DLD1 (cell line): Measurements from ENCODE around the gene FUT8.

Experiments used
- in situ Hi-C: cut with HindIII; loops from 2 replicates; pipeline ENCODE4 v1.10.0; 2017; ENCODE audit warnings: low sequenced_read_pairs

Gene FUT8

DNA sequence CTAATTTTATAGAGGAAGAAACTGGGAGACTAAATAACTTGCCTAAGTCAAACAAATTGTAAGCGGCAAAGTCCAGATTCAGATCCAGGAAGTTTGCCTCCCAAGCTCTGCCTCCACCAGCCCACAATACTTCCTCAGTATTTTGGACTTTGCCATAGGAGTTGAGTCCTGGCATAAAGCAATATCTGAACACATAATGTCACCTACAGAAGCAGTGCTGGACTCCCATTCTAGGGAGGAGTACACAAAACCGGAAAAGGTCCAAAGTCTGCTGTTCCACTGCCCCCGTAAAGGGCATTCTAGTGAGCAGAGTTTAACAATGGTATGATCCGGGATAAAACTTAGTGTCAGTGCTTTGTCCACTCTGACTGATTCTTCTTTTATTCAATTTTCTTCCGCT, 340.5 kb downstream of the FUT8 start:
- in situ Hi-C loops, result no loop called here

DNA sequence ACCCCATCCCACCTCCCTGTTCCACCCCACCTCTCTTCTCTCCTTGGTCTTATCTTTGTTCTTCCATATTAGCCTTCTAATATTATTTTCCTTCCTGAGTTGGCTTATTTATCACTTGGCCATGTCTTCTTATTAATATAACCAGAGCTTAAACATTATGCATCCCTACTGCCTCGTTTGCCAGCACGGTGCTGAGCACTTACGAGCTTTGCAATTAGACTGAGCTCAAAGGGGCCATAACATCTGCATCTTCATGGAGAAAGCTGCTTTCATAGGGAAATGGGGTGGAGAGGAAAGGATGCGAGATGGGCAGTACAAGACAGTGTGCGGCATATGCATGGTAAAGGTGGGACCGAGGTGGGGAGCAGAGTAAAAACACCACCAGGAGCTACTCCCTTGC, 342.8 kb downstream of the FUT8 start:
- in situ Hi-C loops, result no loop called here

DNA sequence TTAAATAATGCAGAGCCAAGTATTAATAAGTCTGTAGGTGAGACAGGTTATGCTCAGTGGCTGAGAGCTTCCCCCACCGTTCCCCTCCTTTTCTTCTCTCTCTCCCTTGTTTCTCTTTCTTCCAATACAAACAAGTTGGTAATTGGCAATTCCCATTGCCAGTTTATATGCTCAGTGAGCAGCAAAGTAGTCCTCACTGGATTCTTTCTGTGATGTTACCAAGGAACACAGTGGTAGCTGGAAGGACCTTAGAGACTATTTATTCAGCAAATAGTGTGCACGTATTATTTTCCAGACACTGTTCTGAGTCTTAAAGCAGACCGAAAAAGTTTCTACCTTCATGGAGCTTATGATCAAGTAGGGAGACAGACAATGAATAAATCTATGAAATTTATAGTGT, 344.4 kb downstream of the FUT8 start:
- in situ Hi-C loops, result no loop called here

DNA sequence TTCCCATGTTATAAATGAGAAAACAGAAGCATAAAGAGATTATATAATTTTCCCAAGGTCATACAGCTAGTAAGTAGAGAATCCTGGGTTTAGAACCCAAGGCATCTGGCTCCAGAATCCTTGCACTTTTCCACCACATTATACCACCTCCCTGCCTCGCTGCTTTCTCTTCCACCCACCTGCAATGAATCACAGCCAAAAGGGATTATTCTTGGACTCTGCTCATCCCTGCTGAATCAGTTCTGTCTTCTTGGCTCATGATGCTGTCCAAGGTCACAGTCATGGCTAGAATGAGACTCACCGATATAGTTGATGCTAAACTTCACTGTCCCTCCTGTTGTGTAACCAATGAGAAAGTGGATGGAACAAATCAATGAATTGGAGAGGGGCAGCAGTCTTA, 356.6 kb downstream of the FUT8 start:
- in situ Hi-C loops, result no loop called here

DNA sequence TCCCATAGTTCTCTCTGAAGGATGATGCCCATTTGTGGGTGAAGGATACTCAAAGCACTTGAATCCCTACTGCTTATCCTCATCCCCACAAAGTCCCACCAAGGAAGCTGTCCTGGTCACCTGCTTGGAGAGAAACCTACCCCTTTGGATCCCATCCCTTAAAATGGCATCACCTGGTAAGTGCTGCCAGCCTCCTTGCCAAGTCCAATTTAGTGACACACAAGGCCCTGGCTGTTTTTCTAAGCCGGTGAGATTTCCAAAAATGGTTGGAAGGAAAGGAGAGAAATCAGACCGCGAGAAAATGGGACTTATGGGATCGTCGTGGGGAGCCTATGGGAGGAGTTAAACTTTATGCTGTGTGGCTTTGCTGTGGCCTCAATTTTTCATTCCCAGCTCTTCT, 358.2 kb downstream of the FUT8 start:
- in situ Hi-C loops, result no loop called here

DNA sequence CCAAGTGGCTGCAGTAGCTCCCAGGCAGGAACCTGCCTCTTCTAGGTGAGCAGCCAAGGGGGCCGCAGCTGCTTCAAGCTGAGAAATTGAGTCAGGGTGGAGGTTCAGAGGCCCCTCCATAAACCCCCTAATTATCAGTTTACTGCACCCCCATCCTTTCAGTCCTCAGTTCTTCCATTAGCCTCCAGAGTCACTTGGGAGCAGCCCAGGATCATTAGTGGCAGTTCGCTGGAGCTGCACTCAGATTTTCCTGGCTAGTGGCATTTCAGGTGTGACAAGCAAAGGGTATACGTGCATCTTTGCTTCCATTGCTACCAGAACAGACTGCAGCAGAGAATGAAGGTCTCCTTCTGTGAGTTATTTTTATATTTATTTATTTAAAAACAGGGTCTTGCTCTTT, 358.7 kb downstream of the FUT8 start:
- in situ Hi-C loops, result no loop called here

DNA sequence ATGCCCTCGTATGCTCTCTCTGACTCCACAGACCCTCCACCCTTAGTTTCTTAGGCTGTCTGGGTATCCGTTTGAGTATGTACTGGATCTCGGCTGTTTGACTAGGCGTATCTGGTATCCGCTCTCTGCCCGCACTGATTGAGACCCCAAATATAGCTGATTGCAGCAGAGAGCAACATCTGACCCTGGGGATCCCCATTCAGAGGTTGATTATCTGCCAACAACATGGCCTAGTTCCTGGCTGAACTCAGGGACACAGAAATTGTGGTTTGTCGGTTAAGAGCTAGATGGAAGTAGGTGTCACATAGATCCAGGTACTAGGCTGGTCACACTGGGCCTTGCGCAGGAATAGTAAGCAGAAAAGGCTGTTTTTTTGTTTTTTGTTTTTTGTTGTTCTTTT, 359.9 kb downstream of the FUT8 start:
- in situ Hi-C loops, result no loop called here

DNA sequence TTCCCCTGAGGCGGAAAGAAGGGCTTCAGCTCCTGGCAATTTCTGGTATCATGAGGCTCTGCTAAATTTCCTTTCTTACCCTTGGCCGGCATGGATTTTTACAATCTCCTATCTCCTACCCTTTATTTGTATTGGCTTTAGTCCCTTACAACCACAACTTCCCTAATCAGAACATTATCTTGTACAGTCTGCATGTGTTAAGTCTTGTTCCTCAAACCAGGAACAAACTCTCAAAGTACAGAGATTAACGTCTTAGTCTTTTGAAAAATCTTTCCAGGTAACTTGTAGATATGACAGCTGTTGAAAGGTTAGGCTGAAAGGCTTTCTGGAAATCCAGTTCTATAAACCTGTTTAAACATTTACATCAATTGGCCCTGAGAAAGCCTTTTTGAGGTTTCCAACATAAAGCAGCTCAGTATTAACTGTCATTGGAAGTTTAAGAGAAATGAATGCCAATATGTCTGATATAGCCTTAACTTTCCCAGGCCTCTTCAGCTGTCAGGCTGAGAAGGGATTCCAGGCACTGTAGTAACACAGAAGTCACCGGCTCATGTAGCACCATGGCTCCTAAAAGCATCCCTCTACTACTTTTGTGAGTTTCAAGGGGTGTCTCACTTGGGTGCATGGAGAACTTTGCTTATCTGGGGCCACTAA, 360.5 kb downstream of the FUT8 start:
- in situ Hi-C loops, result no loop called here

DNA sequence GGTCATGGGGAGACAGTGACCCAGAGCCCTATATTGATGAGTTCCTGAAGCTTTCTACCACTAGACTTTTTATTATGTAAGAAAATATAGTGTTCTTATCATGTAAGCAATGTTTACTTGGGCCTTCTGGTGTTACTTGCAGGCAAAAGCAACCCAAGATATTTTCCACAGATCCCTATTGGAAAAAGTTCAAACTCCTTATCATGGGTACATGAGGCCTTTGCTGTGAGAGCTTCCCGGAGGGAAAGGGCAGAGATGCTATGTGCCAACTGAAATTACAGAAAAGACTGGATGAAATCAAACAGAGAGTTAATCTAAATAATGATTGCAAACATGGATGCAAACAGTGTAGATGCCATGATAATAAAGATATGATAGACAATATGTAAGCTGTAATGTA, 361.5 kb downstream of the FUT8 start:
- in situ Hi-C loops, result no loop called here

DNA sequence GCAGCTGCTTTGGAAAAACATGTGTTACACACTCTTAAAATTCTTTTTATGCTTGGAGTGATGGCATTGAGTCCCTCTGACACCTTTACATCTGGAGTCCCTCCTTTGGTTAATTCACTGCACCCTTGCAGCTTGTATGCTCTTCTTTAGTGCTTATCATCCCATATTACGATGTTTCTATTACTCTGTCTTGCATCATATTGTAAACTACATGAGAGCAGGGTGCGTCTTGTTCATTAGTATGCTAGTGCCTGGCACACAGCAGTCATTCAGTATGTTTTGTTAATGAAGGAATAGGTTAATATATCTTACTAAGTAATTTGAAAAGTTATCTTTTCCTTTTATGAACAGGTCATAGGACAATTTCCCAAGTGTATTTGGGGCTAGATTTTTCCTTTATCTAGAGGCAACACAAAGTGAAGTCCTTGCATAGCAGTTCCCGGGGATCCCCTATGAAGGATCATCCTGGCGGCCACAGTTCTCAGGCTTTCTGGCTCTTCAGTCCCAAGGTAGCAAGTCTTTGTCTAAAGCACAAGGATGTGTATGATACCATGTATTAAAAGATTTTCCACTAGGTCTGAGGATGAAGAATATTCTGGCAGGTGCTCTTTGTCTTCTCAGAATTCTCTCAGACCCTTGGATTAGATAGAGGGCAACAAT, 363.8 kb downstream of the FUT8 start:
- in situ Hi-C loops, result no loop called here

DNA sequence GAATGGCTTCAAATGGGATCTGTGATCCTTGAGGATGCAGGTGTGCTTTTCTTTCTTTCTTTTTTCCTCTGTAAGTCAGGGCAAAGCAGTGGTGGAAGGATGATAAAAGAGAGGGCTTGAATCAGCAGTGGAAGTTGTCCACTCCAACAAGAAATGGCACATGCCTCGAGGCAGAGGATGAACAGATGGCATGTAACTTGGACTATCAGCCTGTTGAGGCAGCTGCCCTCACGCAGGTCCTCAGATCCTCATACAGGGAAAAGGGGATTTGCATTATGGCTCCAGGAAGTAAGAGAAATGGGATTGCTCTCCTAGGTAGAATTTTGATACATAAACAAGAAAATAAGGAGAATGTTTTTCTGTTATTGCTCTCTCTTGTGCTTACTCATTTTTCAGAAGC, 368.0 kb downstream of the FUT8 start:
- in situ Hi-C loops, result no loop called here

DNA sequence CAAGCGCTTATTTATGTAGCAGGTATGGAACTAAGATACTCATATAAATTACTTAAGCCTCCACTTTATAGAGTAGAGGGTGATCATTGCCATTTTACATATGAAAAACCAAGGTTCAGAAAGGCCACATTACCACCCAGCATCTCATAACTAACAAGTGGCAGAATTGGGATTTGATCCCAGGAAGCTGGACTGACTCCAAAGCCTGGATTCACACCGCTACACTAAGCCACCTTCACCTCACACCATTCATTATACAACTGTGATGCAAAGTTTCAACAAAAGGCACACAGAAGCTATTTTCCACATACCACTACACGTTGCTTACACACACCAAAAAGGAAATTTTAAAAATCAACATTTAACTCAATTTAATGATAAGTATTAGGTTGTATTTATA, 370.6 kb downstream of the FUT8 start:
- in situ Hi-C loops, result no loop called here

DNA sequence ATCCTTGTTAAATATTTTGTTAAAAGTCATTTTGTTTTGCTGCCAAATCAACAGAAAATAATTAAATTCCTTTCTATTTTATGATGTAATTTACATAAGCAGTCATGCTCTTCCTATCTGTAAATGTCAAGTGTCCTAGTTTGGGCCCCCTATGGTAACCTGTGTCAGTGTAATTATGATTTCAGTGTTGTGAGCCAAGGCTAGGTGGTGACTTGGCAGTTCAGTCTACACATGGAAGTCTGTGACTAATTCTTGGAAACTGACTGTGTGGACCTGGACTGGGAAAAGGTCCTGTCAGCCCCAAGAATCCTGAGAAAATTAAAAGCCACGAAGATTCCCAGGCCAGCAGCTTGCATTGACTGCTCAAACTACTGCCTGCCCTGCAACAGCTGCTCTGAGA, 371.0 kb downstream of the FUT8 start:
- in situ Hi-C loops, result no loop called here

DNA sequence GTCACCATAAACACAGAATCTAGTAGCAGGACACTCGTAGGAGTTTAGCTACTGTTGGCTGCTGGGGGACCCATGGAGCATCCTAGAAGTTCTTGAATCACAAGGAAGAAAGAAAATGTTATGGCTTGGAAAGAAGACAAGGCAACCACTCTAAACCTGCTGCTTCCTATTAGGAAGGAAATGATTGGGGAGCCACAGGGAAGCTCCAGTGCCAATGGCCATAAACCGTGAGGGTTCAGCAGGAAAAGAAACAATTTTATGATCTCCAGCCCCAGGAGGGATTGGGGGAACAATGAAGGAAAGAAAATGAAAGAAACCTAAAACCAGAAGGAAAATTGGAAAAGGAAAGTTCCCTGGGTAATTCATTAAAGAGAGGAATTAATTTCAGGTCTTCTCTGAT, 372.0 kb downstream of the FUT8 start:
- in situ Hi-C loops, result no loop called here

DNA sequence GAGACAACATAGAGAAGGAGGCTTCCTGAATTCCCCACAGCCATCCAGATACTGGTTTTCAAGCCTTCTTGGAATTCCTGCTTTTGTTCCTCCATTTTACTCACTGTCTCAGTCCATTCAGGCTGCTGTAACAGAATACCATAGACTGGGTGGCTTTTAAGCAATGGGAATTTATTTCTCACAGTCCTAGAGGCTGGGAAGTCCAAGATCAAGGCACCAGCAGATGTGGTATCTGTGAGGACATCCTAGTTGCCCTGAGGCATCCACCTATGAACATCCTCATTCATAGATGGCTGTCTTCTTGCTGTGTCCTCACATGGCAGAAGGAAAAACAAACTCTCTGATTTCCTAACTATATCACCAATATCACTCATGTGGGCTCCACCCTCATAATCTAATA, 374.9 kb downstream of the FUT8 start:
- in situ Hi-C loops, result no loop called here

DNA sequence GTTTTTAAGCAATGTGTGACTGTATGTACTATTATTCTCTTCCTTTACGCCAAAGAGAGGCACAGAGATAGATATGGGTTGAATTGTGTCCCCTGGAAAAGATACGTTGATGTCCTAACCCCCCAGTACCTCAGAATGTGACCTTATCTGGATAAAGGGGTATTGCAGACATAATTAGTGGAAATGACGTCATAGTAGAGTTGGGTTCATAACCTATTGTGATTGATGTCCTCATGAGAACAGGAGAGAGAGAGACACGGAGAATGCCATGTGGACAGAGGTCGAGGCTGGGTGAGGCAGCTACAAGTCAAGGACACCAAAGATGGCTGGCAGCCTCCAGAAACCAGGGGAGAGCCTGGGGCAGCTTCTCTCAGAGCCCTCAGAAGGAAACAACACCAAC, 376.3 kb downstream of the FUT8 start:
- in situ Hi-C loops, result no loop called here

DNA sequence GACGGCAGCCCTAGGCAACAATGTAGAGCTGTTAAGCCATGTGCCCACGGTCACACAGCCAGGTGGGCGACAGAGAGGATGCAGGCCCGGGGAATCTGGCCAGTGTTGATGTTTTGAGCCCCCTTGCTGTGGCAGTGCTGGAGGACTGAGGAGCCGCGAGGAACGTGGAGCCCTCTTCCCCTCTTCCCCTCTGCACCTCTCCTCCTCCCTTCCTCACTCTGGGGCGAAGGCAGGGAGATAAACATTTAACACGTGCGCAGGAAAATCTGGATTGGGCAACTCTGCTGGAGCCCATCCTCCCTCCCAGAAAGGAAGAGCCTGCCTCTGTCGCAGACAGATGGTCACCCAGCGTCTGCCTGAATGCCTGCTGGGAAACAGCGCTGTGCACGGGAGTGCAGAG, 376.8 kb downstream of the FUT8 start:
- in situ Hi-C loops, result no loop called here

DNA sequence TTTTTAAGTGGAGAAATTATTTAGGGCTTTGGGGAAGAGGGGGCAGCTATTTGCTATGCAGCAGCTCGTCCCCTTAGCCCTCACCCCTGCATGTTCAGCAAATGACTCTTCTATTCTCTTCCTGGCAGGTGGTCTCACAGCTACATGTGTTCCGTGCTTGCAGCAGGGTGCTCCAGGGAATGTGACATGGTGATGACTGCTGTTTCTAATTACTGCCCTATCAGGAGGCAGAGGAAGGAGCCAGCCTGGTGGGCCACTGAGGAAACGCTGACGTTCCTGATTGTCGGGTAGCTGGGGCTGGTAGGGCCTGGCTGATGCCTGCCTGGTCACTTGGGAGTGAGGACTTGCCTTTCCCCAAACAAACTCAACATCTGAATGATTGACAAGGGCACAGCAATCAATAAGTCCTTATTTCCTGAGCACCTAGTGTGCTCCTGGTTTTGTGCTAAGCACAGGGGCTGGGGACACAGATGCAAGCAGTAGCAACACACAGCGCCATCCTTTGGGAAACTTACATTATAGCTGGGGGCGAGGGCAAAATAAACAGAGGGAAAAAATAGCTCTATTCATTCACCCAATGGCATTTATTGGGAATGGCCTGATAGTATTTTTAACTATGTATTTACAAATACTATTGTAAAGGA, 377.8 kb downstream of the FUT8 start:
- in situ Hi-C loops, result no loop called here

DNA sequence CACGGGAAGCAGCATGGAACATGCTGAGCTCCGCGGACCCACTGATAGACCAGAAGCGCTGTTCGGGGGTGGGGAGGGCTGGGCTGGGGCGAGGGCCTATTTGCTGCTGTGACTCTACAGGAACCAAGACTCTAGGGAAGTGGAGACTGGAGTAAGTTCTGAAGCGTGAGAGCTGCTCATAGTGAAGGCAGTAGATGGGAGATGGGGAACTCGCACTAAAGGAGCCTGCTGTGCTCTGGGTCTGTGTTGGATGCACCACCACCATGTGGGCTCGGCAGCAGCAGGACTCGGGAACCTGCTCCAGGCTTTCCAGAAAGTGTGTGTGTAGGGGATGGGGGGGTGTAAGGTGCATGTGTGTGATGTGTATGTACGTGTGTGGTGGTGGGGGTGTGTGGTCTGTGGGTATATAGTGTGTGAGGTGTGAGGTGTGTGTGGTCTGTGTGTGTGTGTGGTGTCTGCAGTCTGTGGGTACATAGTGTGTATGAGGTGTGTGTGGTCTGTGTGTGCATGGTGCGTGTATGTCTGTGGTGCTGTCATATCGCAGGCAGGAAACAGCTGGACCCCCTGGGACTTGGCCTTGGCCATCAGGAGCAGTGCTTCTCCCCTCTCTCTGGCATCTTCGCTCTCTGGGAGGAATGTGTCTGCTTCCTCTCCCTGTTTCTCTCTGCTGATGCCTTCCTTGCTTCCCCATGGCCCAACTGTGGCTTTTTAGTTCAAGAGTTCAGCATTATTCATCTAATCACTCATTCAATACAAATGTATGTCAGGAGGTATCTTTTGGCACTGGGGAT, 378.9 kb downstream of the FUT8 start:
- in situ Hi-C loops, result no loop called here

DNA sequence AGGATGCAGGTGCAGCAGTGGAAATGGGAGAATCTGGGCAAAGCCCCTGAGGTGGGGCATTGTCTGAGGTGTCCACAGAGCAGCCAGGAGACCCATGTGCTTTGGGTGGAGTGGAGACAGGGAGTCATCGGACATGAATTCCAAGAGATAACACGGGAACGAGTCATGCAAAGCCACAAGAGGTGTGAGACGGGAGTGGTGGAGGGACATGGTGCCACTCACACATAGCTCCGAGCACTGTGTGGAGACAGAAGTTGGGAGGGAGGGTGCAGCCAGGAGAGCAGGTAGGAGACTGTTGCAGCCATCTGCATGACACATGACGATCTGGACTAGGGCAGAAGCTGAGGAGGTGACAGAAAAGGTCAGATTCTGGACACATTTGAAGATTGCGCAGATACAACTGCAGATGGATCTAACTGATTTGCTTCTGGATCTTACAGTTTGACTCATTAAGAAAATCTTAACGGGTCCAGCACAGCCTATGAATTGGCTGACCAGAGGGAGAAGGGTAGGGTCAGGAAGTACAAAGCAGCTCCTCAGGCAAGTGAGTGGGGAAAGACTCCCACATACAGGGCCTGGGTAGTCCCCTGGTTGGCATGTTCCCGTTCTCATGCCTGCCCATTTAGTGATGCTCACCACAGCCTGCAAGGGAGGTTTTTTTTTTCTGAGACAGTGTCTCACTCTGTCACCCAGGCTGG, 379.8 kb downstream of the FUT8 start:
- in situ Hi-C loops, result no loop called here
